ELR (cell line): ENCODE data around the gene SRSF1.
A peak's percentile ranks its signal among the peaks of the same experiment; 100 is the strongest.
"Not testable (repeated sequence)": the region's sequence is repeated elsewhere in the genome, so short reads cannot be mapped to it uniquely, and the experiment has no call there.

Experiments used
- DNase-seq: peaks from one replicate; pipeline ENCODE4 v3.0.0-alpha.2; 2015; ENCODE audit warnings: low read depth

SRSF1 gene

DNA sequence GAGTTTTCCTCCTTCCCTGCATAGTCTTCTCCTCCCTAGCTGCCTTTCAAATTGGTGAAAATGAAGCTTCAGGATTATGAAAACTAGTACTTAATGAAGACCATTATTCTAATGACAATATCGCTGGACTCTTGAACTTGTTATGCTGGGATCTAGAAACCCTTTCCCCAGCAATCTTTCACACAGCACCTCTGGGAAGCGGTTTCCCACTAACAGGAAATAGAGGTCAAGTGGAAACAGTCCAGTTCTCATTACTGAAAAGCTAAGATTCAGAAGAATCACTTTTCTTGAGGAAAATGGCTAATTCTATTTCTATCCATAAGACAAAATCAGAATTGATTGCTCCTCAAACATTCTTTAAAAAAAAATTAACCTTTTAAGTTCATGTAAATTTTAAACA lies 17.0 kb downstream of the SRSF1 start:
- DNase-seq: no peak

DNA sequence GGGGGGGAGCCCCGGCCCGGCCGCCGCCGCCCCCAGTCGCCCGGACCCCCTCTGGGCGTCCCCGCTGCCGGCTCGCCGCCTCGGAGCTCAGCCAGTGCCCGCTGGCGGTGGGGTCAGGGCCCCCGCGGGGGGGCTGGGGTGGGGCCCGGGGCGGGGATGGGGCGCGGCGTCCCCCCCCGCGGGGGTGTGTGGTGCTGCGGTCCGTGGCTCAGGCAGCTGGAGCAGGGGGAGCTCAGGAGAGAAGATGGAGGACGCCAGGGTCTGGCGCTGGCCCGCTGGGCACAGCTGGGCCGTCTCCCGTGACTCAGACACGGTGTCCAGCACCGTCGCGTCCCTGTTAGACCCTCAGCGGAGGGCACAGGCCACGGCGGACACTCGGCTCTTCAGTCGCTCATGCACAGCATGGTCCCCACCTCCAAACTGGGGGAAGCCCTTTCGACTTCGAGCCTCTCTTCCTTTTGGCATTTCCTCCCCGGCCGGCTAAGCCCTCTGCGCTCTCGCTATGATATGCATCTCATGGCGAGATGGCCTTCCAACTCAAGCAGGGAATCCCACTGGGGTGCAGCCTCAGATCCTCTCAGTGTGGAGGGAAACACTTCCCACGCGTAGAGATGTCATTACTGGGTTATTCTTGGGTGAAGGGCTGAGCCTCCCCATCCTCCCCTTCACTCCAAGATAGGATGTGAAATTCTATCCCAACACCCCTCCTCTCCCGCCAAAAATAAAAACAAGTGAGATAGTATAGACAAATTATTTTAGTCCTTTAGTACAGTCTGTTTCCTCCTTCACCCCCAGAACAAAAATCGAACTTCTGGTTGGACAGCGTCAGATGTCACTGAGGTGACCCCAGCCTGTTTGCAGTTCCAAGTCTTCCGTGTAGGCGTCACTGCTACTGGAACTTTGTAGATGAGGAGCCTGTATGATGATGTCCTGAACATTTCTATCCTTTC lies 18.5 kb downstream of the SRSF1 start:
- peak; percentile 85 for DNase-seq

DNA sequence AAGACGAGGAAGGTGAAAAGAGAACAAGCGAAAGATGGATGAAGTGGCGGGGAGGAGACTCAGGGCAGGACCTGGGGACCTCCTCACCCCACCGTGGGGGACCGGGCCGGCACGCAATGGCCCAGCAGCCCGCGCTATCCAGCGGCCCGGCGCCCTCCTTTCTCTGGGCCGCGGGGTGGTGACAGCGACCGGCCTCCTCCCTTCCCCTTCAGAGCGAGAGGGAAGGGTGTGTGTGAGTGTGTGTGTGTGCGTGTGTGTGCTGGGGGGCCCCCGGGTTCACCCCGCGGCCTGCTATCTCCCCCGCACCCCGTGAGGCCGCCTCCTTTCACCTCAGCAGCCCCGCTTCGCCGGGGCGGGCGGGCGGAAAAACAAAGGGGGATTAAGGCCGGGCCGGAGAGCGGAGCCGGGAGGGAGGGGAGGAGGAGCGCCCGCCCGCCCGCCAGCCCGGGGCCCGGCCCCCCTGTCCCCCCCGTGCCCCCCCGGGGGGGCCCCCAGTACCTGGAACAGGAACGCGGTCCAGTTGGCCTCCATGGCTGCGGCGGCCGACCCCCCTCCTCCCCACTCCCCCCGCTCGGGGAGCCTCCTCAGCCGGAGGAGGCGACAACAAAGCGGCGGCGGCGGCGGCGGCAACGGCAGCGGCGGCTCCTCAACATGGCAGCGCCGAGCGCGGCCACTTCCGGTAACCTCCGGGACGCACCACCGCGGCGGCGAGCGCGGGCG lies 19.3 kb downstream of the SRSF1 start, which contains the start of gene VEZF1:
Gene VEZF1, minus strand, starts transcription at position 674 of the 720 bp plus-strand sequence. Its CDS starts 143 bp downstream, at position 531.
- peak; percentile 83 for DNase-seq

DNA sequence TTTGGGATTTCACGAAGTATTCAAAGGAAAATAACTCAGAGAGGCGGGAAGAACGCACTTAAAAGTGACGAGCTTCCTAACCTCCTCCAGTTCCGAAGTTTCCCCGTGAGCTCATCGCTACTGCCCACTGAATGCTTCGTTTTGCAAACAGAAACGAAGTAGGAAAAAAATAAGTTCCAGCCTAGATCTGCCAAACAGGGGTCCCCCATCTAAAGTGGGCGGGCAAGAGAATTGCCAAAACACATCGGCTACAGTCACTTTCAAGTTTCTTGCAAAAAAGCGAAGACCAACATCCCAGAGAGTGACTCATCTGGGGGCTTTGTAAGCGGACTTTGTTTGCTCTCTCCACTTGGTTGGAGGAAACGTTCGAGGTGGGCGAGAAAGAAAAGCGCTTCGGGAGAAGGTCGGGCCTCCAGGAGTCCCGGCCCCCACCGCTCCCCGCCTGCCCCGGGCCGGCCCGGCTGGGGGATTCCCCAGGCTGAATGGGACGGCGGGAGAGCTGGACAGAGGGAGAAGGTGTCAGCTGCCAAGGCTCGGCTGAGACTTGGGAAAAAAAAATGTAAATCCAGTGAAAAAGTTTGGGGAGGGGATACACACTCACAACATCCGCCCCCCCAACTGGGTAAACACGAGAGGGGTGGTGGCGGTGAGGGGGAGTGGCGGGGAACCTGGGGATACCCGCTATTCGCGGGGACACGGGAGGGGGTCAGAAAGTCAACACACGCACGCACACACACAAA lies 20.0 kb downstream of the SRSF1 start:
- DNase-seq: peak; percentile 91

DNA sequence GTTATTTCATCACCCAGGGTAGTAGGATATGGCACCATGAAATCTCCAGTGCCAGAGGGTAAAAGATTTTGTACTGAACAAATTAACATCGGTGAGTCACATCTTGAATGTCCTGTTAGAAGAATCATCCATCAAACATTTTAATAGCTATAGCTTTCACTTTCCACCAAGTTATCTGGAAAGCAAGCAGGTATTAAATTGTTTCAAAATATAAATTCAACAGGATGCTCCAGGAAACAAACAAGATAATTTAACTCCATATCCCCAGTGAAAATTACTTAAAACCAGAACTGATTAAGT lies 21.4 kb downstream of the SRSF1 start:
- DNase-seq: peak; percentile 89

DNA sequence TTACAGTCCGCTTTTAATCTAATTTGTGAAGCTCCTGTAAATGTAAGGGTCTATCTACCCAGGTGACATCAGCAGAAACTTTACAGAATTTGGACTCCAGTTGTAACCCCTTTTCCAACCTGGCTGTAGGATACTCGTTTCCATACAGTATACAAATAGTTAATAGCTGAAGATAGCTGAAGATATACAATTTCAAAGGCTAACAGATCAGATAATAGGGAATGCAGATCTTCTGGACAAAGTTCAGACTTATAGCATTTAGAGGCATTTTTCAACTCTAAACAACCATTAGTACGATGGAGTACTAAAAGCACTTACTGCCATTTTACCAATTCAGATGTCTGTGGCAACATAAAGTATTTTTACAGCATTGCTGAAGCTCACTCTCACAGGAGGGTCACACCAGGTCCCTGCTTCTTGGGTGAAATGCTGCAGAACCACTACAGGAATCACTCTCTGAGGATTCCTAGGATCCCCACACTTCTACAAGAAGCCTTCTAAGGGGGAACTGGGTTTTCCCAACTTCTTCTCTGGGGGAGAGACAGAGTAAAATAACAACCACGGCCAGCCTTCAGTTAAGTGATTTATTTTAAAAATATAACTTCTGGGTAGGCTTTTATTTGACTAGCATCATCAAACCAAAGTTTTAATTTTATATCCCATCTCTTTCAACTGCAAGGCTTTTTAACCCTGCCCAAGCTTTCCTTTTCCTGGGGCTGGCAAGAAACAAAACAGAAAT lies 21.9 kb downstream of the SRSF1 start:
- DNase-seq: no peak

DNA sequence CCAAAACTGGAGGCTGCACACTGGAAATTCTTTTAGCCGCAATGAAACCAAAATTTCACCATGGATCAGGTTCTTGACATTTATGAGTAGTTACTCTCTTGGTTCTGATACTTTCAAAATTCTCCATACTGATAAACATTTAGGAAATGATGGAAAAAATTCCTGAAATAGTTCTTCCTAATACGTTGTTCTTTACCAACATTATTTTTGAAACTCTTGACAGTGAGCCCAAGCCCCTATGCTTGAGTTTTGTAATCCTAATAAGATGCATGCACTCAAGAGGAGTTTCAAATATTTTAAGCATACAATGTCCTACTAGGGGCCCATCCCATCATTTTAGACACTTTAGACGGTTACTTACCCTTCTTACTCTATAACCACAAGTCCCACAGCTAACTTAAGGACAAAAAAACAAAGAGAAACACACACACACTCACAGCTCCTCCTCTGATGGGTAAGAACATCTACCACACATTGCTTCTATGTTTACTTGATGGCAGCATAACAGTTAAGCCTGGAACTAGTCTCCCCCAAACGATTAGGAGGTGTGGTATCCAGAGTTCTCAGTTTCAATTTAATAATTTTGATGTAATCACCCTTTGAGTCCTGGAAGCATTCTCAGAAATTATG lies 22.7 kb downstream of the SRSF1 start:
- no peak for DNase-seq

DNA sequence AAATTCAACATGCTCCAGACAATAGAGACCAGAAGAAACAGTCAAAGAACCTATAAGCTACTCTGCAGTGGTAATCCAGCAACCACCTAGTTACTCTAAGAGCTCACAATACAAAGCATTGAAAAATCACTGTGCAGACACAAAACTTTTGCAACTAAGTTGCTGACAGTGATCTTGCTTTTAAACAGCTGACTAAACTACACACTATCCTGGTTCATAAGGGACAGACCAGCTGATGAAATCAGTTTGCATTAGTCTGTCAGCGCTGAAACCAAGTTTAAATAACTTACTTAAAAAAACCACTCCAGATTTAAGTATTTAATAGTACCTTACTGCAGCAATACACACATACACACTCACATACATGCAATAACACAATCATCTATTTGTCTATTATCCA lies 23.6 kb downstream of the SRSF1 start:
- DNase-seq: no peak

DNA sequence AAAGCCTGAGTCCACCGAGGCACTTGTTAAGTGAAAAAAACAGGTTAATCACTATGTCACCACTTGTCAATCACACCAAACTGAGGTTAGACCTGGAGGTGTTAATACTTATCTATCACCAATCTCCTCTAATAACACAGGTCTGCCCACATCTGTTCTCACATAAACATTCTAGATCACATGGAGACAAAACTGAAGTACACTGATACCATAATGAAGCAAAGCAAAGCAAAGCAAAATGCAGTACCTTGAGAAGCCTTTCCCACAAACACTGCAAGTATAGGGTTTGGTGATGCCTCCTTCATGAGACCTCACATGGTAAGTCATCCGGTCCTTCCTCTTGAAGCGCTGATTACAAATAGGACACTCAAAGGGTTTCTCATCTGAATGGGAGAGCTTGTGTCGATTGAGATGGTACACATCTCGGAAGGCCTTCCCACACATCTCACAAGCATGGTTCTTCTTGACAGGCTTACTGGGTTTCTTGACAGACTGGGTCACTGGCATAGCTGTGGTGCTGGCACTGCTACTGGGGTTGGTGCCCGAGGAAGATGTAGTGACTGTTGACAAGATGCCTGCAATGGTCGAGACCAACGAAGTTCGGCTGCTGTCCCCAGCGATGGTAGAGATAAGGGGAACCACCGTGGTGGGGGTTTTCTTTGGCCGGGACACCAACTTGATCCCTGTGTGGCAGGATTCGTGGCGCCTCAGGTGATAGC lies 24.4 kb downstream of the SRSF1 start:
- no peak for DNase-seq

DNA sequence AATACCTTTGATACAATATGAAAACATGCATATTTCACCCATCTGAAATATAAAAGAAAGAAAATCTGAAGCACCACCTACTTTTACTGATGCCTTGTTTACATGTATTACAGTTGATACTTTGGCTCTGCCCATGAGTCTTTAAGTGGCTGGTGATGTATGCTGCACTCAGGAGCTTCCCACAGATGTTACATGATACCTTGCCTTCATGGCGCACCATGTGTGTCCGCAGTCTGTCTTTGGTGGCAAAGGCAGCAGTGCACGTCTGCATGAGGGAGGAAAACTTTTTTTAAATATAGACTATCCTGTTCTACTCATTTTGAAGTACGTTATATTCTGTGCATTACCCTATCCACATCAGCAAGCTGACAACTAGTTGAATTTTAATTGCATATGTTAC lies 26.5 kb downstream of the SRSF1 start:
- DNase-seq: no peak

DNA sequence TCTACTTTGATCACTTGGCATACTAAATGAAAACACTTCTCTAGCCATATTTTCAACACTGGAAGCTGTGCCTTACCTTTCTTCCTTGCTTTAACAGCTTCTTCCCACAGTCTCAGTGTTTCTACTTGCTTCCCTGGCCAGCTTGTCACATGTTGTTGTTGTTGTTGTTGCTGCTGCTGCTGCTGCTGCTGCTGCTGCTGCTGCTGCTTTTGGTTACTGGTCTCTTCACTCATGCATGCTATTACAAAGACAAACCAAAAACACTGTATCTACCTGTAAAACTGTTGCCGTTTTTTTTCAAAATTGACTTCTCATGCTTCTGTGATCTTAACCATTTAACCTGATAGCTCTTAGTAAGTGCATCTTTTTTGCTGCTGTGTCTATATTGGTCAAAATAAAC lies 28.0 kb downstream of the SRSF1 start:
- DNase-seq: no peak

DNA sequence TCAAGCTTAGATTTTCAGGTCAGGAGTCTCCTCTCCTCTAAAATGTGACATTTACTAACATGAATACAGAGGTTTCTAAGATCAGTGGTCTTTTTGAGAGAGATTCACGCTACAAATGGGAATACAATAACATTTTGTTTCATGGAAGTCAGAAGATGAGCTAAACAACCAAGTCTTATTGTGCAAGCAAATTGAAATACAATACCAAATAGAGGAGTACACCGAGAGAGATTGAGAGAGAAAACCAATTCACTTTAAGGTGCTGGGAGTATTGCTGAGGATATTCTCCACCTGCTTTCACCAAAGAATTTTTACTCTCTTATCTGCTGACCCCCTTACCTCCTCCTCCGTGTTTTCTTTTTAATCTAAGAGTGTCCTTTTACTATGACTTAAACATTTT lies 30.5 kb downstream of the SRSF1 start:
- DNase-seq: no peak

DNA sequence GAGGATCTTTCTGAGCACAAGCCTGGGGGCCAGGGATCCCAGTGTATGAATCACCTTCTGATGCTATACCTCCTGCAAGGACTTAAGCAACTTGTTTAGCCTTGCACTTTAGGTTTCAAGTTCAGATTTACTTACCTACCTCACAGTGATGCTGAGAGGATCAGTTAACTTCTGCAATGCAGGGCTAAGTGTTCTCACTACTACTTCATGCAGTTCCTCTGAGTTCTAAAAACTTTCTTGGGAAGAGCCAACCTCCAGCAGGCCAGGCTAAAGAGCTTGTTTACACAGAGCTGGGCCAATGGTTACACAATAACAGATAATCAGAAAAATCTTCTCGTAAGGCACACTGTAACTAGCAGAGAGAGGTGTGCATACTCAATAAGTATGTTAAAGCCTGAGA lies 32.0 kb downstream of the SRSF1 start:
- no peak for DNase-seq

DNA sequence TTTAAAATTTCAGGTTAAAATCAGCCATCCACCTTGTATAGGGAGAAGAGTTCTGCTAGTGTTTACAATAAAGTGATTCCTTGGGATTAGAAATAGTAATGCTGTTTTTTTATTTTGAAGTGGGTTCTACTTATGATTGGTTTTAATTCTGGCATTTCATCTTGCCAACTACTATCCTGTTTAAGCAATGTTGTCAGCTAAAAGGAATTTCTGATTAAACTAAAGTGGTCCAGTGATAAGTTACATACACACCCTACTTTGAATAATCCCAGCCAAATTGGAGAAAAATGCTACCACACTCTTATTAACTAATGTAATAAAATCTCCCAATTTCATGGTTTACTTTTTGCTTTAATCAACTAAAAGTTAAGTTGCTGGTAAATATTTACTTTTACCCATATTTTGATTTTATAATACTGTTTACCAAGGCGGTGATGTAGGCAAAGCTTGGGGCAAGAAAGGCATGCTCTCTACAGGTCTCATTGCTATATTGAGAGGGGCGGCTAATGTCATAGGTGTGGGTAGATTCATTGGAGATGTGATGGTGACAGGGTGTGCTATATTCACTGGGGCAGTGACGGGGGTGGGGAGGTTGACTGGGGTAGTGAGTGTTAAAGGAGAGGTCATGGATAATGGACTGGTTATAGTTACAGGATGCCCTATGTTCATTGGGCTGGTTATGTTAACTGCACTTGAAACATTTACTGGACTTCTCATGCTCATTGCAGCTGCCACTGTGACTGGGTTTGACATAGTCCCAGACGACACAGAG lies 32.8 kb downstream of the SRSF1 start:
- DNase-seq: not testable (repeated sequence)

DNA sequence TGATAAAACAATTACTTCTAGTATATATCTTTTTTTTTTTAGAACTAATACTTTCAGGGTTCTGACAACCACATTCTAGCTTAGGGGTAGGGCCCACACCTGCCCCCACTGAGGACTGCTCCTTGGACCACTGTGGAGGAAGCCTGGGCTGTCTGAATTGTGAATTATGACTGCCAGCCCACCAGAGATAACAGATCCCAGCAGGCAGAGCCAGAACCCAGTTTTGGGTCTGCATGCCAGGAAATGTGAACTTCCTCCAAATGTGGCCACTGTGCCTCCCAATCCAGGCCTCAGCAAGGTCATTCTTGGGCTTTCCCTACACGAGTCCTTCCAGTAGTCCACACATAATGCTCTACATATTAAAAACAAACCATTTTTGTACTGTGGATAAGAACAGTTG lies 34.9 kb downstream of the SRSF1 start:
- no peak for DNase-seq

DNA sequence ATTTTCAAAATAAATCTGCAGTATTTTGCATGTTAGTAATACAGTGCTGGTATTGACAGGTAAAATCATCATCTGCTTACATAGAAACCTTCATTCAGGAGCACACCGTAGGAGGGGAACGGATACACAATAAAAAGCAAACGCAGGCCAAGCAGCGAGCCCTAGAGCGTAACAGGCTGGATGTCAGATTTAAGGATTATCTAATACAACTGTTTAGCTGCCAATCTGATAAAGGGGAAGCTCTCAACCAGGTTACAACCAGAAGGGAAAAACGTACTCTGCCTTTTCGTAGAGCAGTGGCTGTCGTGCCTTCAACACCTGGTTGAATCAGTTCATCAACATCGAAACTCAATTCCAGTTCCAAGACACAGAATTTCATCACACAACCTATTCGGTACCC lies 35.5 kb downstream of the SRSF1 start:
- DNase-seq: no peak

DNA sequence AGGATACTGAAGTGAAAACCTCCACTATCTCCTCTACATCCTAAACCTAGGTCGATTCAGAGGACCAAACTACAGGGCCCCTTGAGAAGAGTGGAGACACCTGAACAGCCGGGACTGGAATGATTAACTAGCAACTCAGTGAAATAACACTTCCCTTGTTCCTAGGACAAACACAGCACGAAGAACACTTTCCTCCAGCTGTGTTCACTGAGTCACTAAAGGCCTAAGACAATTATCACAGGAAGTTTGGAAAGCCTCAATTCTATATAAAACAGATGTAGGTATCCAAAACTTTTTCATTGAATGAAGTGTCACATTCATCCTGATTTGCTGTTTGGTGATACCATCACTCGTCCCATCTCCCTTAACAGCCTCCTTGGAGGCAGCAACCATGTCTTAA lies 36.3 kb downstream of the SRSF1 start:
- peak; percentile 49 for DNase-seq

DNA sequence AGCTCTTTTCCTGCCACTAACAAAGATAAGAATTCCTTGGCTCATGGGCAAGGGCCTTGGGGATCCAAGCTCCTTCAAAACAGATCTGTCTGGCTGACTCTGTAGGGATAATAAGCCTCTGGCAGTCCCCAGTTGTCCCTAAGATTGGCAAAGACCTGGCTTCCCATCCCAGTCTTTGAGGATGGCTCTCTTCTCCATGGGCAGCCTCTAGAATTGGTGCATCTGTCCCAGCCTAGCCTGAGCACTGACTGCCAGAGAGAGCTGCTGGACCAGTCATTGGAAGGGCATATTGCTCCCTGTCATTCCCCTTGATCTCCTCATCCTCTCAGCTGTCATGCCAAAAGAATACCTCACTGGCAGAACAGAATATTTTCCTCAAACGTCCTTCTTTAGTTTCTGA lies 38.6 kb downstream of the SRSF1 start:
- DNase-seq: no peak

DNA sequence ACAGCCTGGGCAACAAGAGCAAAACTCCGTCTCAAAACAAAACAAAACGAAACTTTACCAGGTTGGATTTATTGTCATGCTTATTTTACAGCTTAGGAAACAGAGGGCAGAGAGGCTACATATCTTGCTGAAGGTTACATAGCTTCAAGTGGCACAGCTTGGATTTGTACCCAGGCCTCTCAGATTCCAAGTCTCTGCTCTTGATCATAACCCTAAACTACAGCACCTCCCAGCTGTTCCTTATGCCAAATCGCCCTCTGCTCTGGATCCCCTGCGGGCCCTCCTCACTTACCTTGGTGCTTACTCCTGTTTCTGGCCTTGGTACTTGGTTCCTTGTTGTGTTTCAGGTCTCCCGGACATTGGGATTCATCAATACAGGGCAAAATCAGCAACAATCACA lies 40.2 kb downstream of the SRSF1 start:
- DNase-seq: no peak

DNA sequence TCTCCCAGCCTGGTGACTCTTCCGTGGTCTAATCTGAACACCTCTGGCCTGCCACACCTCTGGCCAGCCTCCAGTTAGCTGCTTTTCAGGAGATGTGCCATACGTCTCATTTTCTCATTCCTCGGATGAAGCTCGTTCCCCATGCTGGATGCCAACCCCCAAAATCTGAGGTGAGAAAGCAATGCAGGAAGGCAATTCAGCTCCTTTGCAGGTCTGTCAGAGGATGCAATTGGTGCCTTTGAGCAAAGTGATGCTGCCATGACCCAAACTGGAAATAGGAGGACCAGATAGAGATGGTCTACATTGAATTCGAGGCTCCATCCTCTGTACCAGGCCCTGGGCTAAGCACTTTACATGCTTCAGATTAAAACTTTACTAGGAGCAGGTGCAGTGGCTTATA lies 40.8 kb downstream of the SRSF1 start:
- DNase-seq: no peak
